HS-5 (cell line): Measurements from ENCODE around the gene NOX1.
"Not testable (repeated sequence)": the region's sequence is repeated elsewhere in the genome, so short reads cannot be mapped to it uniquely, and the experiment has no call there.

Experiments used
- DNase-seq: peaks from one replicate; pipeline ENCODE4 v3.0.0-alpha.2; 2012; ENCODE audit warnings: low read depth

Gene NOX1

GRCh38 chrX:100819837-100820666 lies 54.1 kb downstream of the NOX1 start, which contains the start of gene CSTF2:
Gene CSTF2, plus strand, starts transcription at chrX:100820391. Its CDS starts 26 bp downstream, at chrX:100820417.
- DNase-seq = peak; percentile 40

- DNase-seq = no peak
Measured at GRCh38 chrX:100819534-100819836, 54.7 kb downstream of the NOX1 start.

GRCh38 chrX:100817340-100817739 lies 56.8 kb downstream of the NOX1 start:
- no peak for DNase-seq

GRCh38 chrX:100812216-100813158 lies 61.7 kb downstream of the NOX1 start:
- no peak for DNase-seq

- DNase-seq = not testable (repeated sequence)
Measured at GRCh38 chrX:100808265-100808664, 65.9 kb downstream of the NOX1 start.

GRCh38 chrX:100804780-100805179 lies 69.4 kb downstream of the NOX1 start:
- DNase-seq = no peak

GRCh38 chrX:100802843-100803242 lies 71.3 kb downstream of the NOX1 start:
- no peak for DNase-seq

- no peak for DNase-seq
Measured at GRCh38 chrX:100798484-100799214, 75.5 kb downstream of the NOX1 start.

GRCh38 chrX:100797359-100797758 lies 76.8 kb downstream of the NOX1 start:
- no peak for DNase-seq

GRCh38 chrX:100796371-100796770 lies 77.8 kb downstream of the NOX1 start:
- DNase-seq = not testable (repeated sequence)
